ENCODE results near the gene WFIKKN1. TPM values are rescaled to one million over a fixed set of nuclear protein-coding genes. Genes with fewer than 3 reads are reported as not detected.

Gene WFIKKN1
- total and polyA plus RNA-seq, 2 of the 13 experiments (the other 11 are each of a cell fraction or from before 2014, with no cell fraction given) = 1.7 to 4.9 TPM

DNA sequence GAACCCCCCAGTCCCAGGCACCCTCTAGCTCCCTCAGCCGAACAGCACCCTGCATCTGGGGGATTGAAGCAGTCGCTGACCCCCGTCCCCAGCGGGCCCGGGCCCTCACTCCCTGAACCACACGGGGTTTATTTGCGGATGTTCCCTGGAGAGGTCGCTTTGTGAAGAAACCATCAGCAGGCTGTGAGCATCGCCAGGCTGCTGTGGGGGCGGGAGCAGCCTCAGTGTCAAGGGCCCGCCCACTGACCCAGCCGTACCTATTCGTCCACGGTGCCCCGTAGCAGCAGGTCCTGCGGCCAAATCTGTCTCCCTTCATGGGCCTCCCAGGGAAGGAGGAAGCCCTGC, 47.3 kb upstream of the WFIKKN1 start:
- DNase-seq (ENCODE audit: low spot score) (no peak), ATAC-seq (no peak), FAIRE-seq (no peak)
- no peak overlapping the region for H3K27ac ChIP-seq (ENCODE audit: extremely low read length, insufficient read depth, low read length)
- intact Hi-C loops (cut with micrococcal nuclease; ENCODE audit: unreplicated experiment) (loop anchor here (10.0 kb wide), 1 partner anchor 61 kb away; the partner anchor contains the start of genes MCRIP2 and WDR90), in situ Hi-C loops (cut with HindIII; ENCODE audit: extremely low pct_ligation_motif_present, low pct_unique_long_range_greater_than_20kb) (no loop called here)
- ChIA-PET CTCF (ENCODE audit: low intra/inter-chr PET ratio, low total read pairs) (no interaction called here), POLR2A (no interaction called here)
- H3K9ac ChIP-seq (ENCODE audit: insufficient read depth, low read depth, low read length) = no peak overlapping the region
- no peaks in the 10 kb centered on the region for H3K9me3 ChIP-seq (ENCODE audit: low read length)
- H3K27me3 ChIP-seq (ENCODE audit: control insufficient read depth in 1 of 2, insufficient read depth in 2 of 2, low read length in 2 of 2) = no peaks in the 10 kb centered on the region
- peaks cover 4% of the 10 kb centered on the region; the same call in 1 of the 2 replicates for H4K20me1 ChIP-seq (ENCODE audit: insufficient read depth, low read length)
- H3K4me3 ChIP-seq (replicated peaks in 1 of 3; ENCODE audit: insufficient read depth in 1 of 3, low read depth in 2 of 3, low read length in 3 of 3) = no peak overlapping the region
- no peak overlapping the region for H2AFZ ChIP-seq (ENCODE audit: low read length)
- no peak overlapping the region for H3K4me2 ChIP-seq (ENCODE audit: low read depth, low read length)
- no TSS peak for BruUV-seq (replicated peaks)
- H3K79me2 ChIP-seq (ENCODE audit: insufficient read depth, low read length) = peaks cover 10% of the 10 kb centered on the region
- peaks cover 33% of the 10 kb centered on the region for H3K4me1 ChIP-seq (ENCODE audit: insufficient read depth, low read length)
- TF ChIP-seq ZFP36 (IDR thresholded peaks at IDR 0.05; ENCODE audit: borderline replicate concordance, low read depth, low read length, partially characterized antibody) = no peak
- TF ChIP-seq GFI1 (CRISPR knock-in tag; IDR thresholded peaks at IDR 0.05; ENCODE audit: borderline replicate concordance) = no peak
- TF ChIP-seq CEBPB (IDR thresholded peaks at IDR 0.05; ENCODE audit: borderline replicate concordance, low read depth, low read length) = no peak
- TF ChIP-seq ETV6 (CRISPR knock-in tag; conservative IDR thresholded peaks at IDR 0.05) = no peak
- TF ChIP-seq, protein P1, sequence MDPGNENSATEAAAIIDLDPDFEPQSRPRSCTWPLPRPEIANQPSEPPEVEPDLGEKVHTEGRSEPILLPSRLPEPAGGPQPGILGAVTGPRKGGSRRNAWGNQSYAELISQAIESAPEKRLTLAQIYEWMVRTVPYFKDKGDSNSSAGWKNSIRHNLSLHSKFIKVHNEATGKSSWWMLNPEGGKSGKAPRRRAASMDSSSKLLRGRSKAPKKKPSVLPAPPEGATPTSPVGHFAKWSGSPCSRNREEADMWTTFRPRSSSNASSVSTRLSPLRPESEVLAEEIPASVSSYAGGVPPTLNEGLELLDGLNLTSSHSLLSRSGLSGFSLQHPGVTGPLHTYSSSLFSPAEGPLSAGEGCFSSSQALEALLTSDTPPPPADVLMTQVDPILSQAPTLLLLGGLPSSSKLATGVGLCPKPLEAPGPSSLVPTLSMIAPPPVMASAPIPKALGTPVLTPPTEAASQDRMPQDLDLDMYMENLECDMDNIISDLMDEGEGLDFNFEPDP (CRISPR knock-in tag; conservative IDR thresholded peaks at IDR 0.05) = no peak
- TF ChIP-seq KDM5A (IDR thresholded peaks at IDR 0.05; ENCODE audit: borderline replicate concordance, low read length) = no peak
- no peak for TF ChIP-seq ZNF644 (CRISPR knock-in tag; IDR thresholded peaks at IDR 0.05; ENCODE audit: low read depth)
- no peak for TF ChIP-seq ONECUT2 (CRISPR knock-in tag; IDR thresholded peaks at IDR 0.05)
- TF ChIP-seq ZFP41 (CRISPR knock-in tag; IDR thresholded peaks at IDR 0.05; ENCODE audit: borderline replicate concordance) = no peak
- TF ChIP-seq, protein P2, sequence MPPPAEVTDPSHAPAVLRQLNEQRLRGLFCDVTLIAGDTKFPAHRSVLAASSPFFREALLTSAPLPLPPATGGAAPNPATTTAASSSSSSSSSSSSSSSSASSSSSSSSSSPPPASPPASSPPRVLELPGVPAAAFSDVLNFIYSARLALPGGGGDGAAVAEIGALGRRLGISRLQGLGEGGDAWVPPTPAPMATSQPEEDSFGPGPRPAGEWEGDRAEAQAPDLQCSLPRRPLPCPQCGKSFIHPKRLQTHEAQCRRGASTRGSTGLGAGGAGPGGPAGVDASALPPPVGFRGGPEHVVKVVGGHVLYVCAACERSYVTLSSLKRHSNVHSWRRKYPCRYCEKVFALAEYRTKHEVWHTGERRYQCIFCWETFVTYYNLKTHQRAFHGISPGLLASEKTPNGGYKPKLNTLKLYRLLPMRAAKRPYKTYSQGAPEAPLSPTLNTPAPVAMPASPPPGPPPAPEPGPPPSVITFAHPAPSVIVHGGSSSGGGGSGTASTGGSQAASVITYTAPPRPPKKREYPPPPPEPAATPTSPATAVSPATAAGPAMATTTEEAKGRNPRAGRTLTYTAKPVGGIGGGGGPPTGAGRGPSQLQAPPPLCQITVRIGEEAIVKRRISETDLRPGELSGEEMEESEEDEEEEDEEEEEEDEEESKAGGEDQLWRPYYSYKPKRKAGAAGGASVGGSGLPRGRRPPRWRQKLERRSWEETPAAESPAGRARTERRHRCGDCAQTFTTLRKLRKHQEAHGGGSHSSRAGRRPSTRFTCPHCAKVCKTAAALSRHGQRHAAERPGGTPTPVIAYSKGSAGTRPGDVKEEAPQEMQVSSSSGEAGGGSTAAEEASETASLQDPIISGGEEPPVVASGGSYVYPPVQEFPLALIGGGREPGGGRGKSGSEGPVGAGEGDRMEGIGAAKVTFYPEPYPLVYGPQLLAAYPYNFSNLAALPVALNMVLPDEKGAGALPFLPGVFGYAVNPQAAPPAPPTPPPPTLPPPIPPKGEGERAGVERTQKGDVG (CRISPR knock-in tag; IDR thresholded peaks at IDR 0.05; ENCODE audit: borderline replicate concordance) = no peak
- no peak for TF ChIP-seq BHLHE40 (IDR thresholded peaks at IDR 0.05; ENCODE audit: low read length)
- TF ChIP-seq ZSCAN22 (CRISPR knock-in tag; IDR thresholded peaks at IDR 0.05) = no peak
- 79% methylated on average over 7 of the region's 16 CpGs for WGBS (ENCODE audit: low lambda C conversion rate)
- H3K36me3 ChIP-seq (replicated peaks in 1 of 2; ENCODE audit: control insufficient read depth in 1 of 2, insufficient read depth in 2 of 2, low read length in 2 of 2) = no peaks in the 10 kb centered on the region
